Measurements from ENCODE around the gene GMNN. TPM values are rescaled to one million over a fixed set of nuclear protein-coding genes. Genes with fewer than 3 reads are reported as not detected.

The GMNN gene
- total RNA-seq, 4 donors from 2014 or later, result 4.1 to 8.0 (median 5.4) TPM

- 94% methylated on average over 6 of the region's 6 CpGs for WGBS
- TF ChIP-seq CTCF (IDR thresholded peaks at IDR 0.05), result no peak
- no peak for TF ChIP-seq EP300 (IDR thresholded peaks at IDR 0.05)
- TF ChIP-seq POLR2A (IDR thresholded peaks at IDR 0.05; ENCODE audit: low read depth), result no peak
- no peak for TF ChIP-seq POLR2AphosphoS5 (IDR thresholded peaks at IDR 0.05)
- no peak for DNase-seq (ENCODE audit: extremely low spot score)
- no peak overlapping the region for H3K4me3 ChIP-seq
- H3K36me3 ChIP-seq, result no peaks in the 10 kb centered on the region
- intact Hi-C loops (cut with DNase I), result no loop called here
- peaks cover 0 to 9% (median 0%) of the 10 kb centered on the region in 4 donors for H3K4me1 ChIP-seq
- H3K27me3 ChIP-seq, result no peaks in the 10 kb centered on the region
- no peaks in the 10 kb centered on the region for H3K9me3 ChIP-seq
- no peak overlapping the region for H3K27ac ChIP-seq (replicated peaks in 1 of 4)
Measured at GRCh38 chr6:24796616-24797290, 22.0 kb downstream of the GMNN start.

- TF ChIP-seq POLR2AphosphoS5 (IDR thresholded peaks at IDR 0.05), result no peak
- no peak for TF ChIP-seq CTCF (IDR thresholded peaks at IDR 0.05)
- TF ChIP-seq POLR2A (IDR thresholded peaks at IDR 0.05; ENCODE audit: low read depth), result no peak
- TF ChIP-seq EP300 (IDR thresholded peaks at IDR 0.05), result no peak
- Histone ChIP-seq H3K9me3 (no peaks in the 10 kb centered on the region), H3K36me3 (no peaks in the 10 kb centered on the region), H3K27ac (replicated peaks in 1 of 4) (no peak overlapping the region), H3K4me1 (peaks cover 0 to 9% (median 0%) of the 10 kb centered on the region in 4 donors), H3K27me3 (no peaks in the 10 kb centered on the region), H3K4me3 (no peak overlapping the region)
- DNase-seq (ENCODE audit: extremely low spot score), result no peak
- intact Hi-C loops (cut with DNase I), result no loop called here
- 80% methylated on average over 6 of the region's 6 CpGs for WGBS
Measured at GRCh38 chr6:24797596-24798216, 23.0 kb downstream of the GMNN start.

GRCh38 chr6:24798740-24799540 is 24.2 kb downstream of the GMNN start, which contains the start of gene ARMH2:
TSS of gene ARMH2 (minus strand) at chr6:24798917. CDS start at chr6:24798857, 60 bp downstream.
- no peaks in the 10 kb centered on the region for H3K36me3 ChIP-seq
- DNase-seq (ENCODE audit: extremely low spot score), result no peak
- no peaks in the 10 kb centered on the region for H3K27me3 ChIP-seq
- H3K4me1 ChIP-seq, result peaks cover 0 to 9% (median 0%) of the 10 kb centered on the region in 4 donors
- H3K27ac ChIP-seq (replicated peaks in 1 of 4), result no peak within 1 kb of the TSS
- 86% methylated on average over 13 of the region's 13 CpGs for WGBS
- no peak within 1 kb of the TSS for H3K4me3 ChIP-seq
- no peaks in the 10 kb centered on the region for H3K9me3 ChIP-seq
- TF ChIP-seq POLR2AphosphoS5 (IDR thresholded peaks at IDR 0.05), result no peak
- TF ChIP-seq EP300 (IDR thresholded peaks at IDR 0.05), result no peak
- no peak for TF ChIP-seq POLR2A (IDR thresholded peaks at IDR 0.05; ENCODE audit: low read depth)
- no peak for TF ChIP-seq CTCF (IDR thresholded peaks at IDR 0.05)
- intact Hi-C loops (cut with DNase I), result no loop called here

GRCh38 chr6:24799541-24799915 is 24.8 kb downstream of the GMNN start:
- Histone ChIP-seq H3K27ac (replicated peaks in 1 of 4) (no peak overlapping the region), H3K4me1 (peaks cover 0 to 9% (median 0%) of the 10 kb centered on the region in 4 donors), H3K9me3 (no peaks in the 10 kb centered on the region), H3K4me3 (no peak overlapping the region), H3K36me3 (no peaks in the 10 kb centered on the region), H3K27me3 (no peaks in the 10 kb centered on the region)
- intact Hi-C loops (cut with DNase I), result no loop called here
- WGBS, result 92% methylated on average over 1 of the region's 1 CpG
- no peak for TF ChIP-seq POLR2AphosphoS5 (IDR thresholded peaks at IDR 0.05)
- no peak for TF ChIP-seq EP300 (IDR thresholded peaks at IDR 0.05)
- no peak for TF ChIP-seq CTCF (IDR thresholded peaks at IDR 0.05)
- TF ChIP-seq POLR2A (IDR thresholded peaks at IDR 0.05; ENCODE audit: low read depth), result no peak
- no peak for DNase-seq (ENCODE audit: extremely low spot score)

All from esophagus muscularis mucosa (tissue), 4 donors.